Measurements from ENCODE around the gene PKD1L1. TPM values are rescaled to one million over a fixed set of nuclear protein-coding genes. Genes with fewer than 3 reads are reported as not detected.
A peak's percentile ranks its signal among the peaks of the same experiment; 100 is the strongest.
"Not testable (repeated sequence)": the region's sequence is repeated elsewhere in the genome, so short reads cannot be mapped to it uniquely, and the experiment has no call there.

Gene PKD1L1
- total RNA-seq, 2 donors from 2014 or later: 0.68 to 1.8 TPM

- ATAC-seq: no peak
- intact Hi-C loops (cut with DNase I): loop anchor here (1.0 to 10.0 kb wide), 4 partner anchors 371 to 551 kb away; no protein-coding TSS in a partner anchor
Observed at GRCh38 chr7:47815867-47816266, 132.4 kb downstream of the PKD1L1 start.

GRCh38 chr7:47814905-47815613, 133.2 kb downstream of the PKD1L1 start:
- ATAC-seq (no peak), DNase-seq (no peak)
- intact Hi-C loops (cut with DNase I): loop anchor here (5.0 to 10.0 kb wide), 3 partner anchors 370 to 548 kb away; no protein-coding TSS in a partner anchor

More at GRCh38 chr7:47815867-47816266, 132.4 kb downstream of the PKD1L1 start:
- DNase-seq: no peak

GRCh38 chr7:47813620-47814260, 134.5 kb downstream of the PKD1L1 start:
- ATAC-seq: peak in 1 of 2 donors; percentile 28
- DNase-seq: no peak

GRCh38 chr7:47812429-47813136, 135.7 kb downstream of the PKD1L1 start:
- intact Hi-C loops (cut with DNase I): loop anchor here in 1 of 2 donors (10.0 kb wide), 1 partner anchor 368 kb away; no protein-coding TSS in a partner anchor
- DNase-seq (no peak), ATAC-seq (no peak)

More at GRCh38 chr7:47813620-47814260, 134.5 kb downstream of the PKD1L1 start:
- intact Hi-C loops (cut with DNase I): loop anchor here in 1 of 2 donors (10.0 kb wide), 1 partner anchor 369 kb away; no protein-coding TSS in a partner anchor

GRCh38 chr7:47811632-47812380, 136.5 kb downstream of the PKD1L1 start:
- ATAC-seq: no peak

GRCh38 chr7:47809387-47809786, 138.9 kb downstream of the PKD1L1 start:
- intact Hi-C loops (cut with DNase I): no loop called here
- ATAC-seq (no peak), DNase-seq (no peak)

More at GRCh38 chr7:47811632-47812380, 136.5 kb downstream of the PKD1L1 start:
- intact Hi-C loops (cut with DNase I): loop anchor here in 1 of 2 donors (10.0 kb wide), 1 partner anchor 367 kb away; no protein-coding TSS in a partner anchor
- no peak for DNase-seq

GRCh38 chr7:47808321-47808720, 139.9 kb downstream of the PKD1L1 start:
- ATAC-seq: no peak
- intact Hi-C loops (cut with DNase I): no loop called here

GRCh38 chr7:47807756-47808155, 140.5 kb downstream of the PKD1L1 start:
- ATAC-seq (no peak), DNase-seq (no peak)
- intact Hi-C loops (cut with DNase I): no loop called here

More at GRCh38 chr7:47808321-47808720, 139.9 kb downstream of the PKD1L1 start:
- no peak for DNase-seq

- peak; percentile 36 to 56 for ATAC-seq
- intact Hi-C loops (cut with DNase I): no loop called here
Observed at GRCh38 chr7:47807126-47807525, 141.1 kb downstream of the PKD1L1 start.

GRCh38 chr7:47806701-47807103, 141.6 kb downstream of the PKD1L1 start:
- intact Hi-C loops (cut with DNase I): no loop called here
- ATAC-seq: peak; percentile 70 to 81
- peak; percentile 41 for DNase-seq

More at GRCh38 chr7:47807126-47807525, 141.1 kb downstream of the PKD1L1 start:
- DNase-seq: no peak

GRCh38 chr7:47804767-47805545, 143.3 kb downstream of the PKD1L1 start:
- ATAC-seq: no peak
- intact Hi-C loops (cut with DNase I): no loop called here

GRCh38 chr7:47803846-47804245, 144.4 kb downstream of the PKD1L1 start:
- DNase-seq (no peak), ATAC-seq (no peak)
- intact Hi-C loops (cut with DNase I): no loop called here

More at GRCh38 chr7:47804767-47805545, 143.3 kb downstream of the PKD1L1 start:
- no peak for DNase-seq

GRCh38 chr7:47803025-47803424, 145.2 kb downstream of the PKD1L1 start:
- intact Hi-C loops (cut with DNase I): no loop called here
- ATAC-seq (no peak), DNase-seq (no peak)

- ATAC-seq: no peak
- DNase-seq: no peak
- intact Hi-C loops (cut with DNase I): no loop called here
Observed at GRCh38 chr7:47801423-47801822, 146.8 kb downstream of the PKD1L1 start.

- intact Hi-C loops (cut with DNase I): no loop called here
- DNase-seq (no peak), ATAC-seq (no peak)
Observed at GRCh38 chr7:47799524-47799923, 148.7 kb downstream of the PKD1L1 start.

- ATAC-seq (no peak), DNase-seq (no peak)
- intact Hi-C loops (cut with DNase I): no loop called here
Observed at GRCh38 chr7:47796347-47796746, 151.9 kb downstream of the PKD1L1 start.

GRCh38 chr7:47795631-47796030, 152.6 kb downstream of the PKD1L1 start:
- intact Hi-C loops (cut with DNase I): no loop called here
- DNase-seq: no peak
- no peak for ATAC-seq

- intact Hi-C loops (cut with DNase I); DNase-seq; ATAC-seq: not testable (repeated sequence)
Observed at GRCh38 chr7:47795126-47795525, 153.1 kb downstream of the PKD1L1 start.
